ENCODE measurements around the gene DPYD.

DPYD gene

GRCh38 chr1:97570691-97571090 is 350.1 kb downstream of the DPYD start:
- H3K27ac ChIP-seq = no peak overlapping the region
- TF ChIP-seq ZFX (IDR thresholded peaks at IDR 0.05; ENCODE audit: borderline replicate concordance) (no peak), CTCF (IDR thresholded peaks at IDR 0.05) (no peak)

GRCh38 chr1:97567000-97567749 is 353.7 kb downstream of the DPYD start:
- TF ChIP-seq ZFX (IDR thresholded peaks at IDR 0.05; ENCODE audit: borderline replicate concordance) = no peak
- TF ChIP-seq CTCF (IDR thresholded peaks at IDR 0.05) = no peak
- H3K27ac ChIP-seq = no peak overlapping the region

- TF ChIP-seq CTCF (IDR thresholded peaks at IDR 0.05) = no peak
- TF ChIP-seq ZFX (IDR thresholded peaks at IDR 0.05; ENCODE audit: borderline replicate concordance) = no peak
- H3K27ac ChIP-seq = no peak overlapping the region
Measured at GRCh38 chr1:97565886-97566285, 354.9 kb downstream of the DPYD start.

- no peak overlapping the region for H3K27ac ChIP-seq
- TF ChIP-seq ZFX (IDR thresholded peaks at IDR 0.05; ENCODE audit: borderline replicate concordance) (no peak), CTCF (IDR thresholded peaks at IDR 0.05) (no peak)
Measured at GRCh38 chr1:97563926-97564325, 356.9 kb downstream of the DPYD start.

- H3K27ac ChIP-seq = no peak overlapping the region
- TF ChIP-seq ZFX (IDR thresholded peaks at IDR 0.05; ENCODE audit: borderline replicate concordance) (no peak), CTCF (IDR thresholded peaks at IDR 0.05) (no peak)
Measured at GRCh38 chr1:97562081-97562480, 358.8 kb downstream of the DPYD start.

- TF ChIP-seq ZFX (IDR thresholded peaks at IDR 0.05; ENCODE audit: borderline replicate concordance) (no peak), CTCF (IDR thresholded peaks at IDR 0.05) (no peak)
- H3K27ac ChIP-seq = no peak overlapping the region
Measured at GRCh38 chr1:97560714-97561113, 360.1 kb downstream of the DPYD start.

GRCh38 chr1:97553971-97554370 is 366.9 kb downstream of the DPYD start:
- no peak for TF ChIP-seq ZFX (IDR thresholded peaks at IDR 0.05; ENCODE audit: borderline replicate concordance)
- TF ChIP-seq CTCF (IDR thresholded peaks at IDR 0.05) = no peak

More at GRCh38 chr1:97553971-97554370, 366.9 kb downstream of the DPYD start:
- no peak overlapping the region for H3K27ac ChIP-seq
